Left renal pelvis (tissue), 4 donors: ENCODE results near the gene FOSL1. TPM values are rescaled to one million over a fixed set of nuclear protein-coding genes. Genes with fewer than 3 reads are reported as not detected.

ENCODE experiments used
- DNase-seq, 4 donors: peaks; one replicate each; pipeline ENCODE4 v3.0.0-alpha.2; 2013; ENCODE audit warnings: low read depth in 4 of 4, low spot score in 3 of 4
- polyA plus RNA-seq, 4 donors: library from polyadenylated mRNA; unstranded; fragments of 120-200 nt; gene quantifications; one replicate each; pipeline ENCODE4 v1.2.1, GENCODE V29; 2013; ENCODE audit not compliant: insufficient read length in 4 of 4

Gene FOSL1
- polyA plus RNA-seq, 4 donors = 0.23 to 0.30 TPM; not detected in 2

DNA sequence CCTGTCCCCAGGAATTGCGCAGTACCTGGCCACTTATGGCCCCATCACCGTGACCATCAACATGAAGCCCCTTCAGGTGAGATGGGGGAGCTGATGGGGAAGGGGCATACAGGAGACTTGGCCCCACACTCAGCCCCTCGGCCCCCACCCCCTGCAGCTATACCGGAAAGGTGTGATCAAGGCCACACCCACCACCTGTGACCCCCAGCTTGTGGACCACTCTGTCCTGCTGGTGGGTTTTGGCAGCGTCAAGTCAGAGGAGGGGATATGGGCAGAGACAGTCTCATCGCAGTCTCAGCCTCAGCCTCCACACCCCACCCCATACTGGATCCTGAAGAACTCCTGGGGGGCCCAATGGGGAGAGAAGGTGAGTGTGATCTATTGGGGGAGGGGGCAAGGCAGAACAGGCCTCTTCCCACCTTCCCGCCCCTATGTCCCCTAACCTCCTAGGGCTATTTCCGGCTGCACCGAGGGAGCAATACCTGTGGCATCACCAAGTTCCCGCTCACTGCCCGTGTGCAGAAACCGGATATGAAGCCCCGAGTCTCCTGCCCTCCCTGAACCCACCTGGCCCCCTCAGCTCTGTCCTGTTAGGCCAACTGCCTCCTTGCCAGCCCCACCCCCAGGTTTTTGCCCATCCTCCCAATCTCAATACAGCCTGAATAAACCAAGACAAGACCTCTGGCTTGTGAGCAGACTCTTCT is 17.0 kb downstream of the FOSL1 start:
- DNase-seq = no peak

DNA sequence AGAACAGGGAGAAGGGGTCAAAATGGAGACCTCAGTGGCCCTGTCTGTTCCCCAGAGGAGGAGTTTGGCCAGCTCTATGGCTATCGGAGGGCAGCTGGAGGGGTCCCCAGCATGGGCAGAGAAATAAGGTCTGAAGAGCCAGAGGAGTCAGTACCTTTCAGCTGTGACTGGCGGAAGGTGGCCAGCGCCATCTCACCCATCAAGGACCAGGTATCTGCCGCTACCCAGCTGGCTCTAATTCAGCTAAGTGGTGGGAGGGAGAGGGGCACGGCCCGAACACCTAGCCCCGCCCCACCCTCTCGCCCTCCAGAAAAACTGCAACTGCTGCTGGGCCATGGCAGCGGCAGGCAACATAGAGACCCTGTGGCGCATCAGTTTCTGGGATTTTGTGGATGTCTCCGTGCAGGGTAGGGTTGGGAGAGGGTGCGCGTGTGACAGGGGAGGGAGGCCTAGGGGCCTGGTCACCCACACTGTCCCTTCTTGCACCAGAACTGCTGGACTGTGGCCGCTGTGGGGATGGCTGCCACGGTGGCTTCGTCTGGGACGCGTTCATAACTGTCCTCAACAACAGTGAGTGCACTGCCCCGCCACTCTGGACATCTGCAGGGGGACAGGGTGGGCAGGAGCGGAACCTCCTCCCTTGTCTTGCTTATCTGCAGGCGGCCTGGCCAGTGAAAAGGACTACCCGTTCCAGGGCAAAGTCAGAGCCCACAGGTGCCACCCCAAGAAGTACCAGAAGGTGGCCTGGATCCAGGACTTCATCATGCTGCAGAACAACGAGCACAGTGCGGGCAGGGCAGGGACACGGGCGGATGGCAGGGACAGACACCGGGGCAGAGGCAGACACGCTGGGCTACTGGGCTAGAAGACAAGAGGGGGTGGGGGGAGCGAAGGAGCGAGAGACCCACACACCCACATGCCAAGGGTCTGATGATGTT is 17.8 kb downstream of the FOSL1 start:
- DNase-seq = no peak

DNA sequence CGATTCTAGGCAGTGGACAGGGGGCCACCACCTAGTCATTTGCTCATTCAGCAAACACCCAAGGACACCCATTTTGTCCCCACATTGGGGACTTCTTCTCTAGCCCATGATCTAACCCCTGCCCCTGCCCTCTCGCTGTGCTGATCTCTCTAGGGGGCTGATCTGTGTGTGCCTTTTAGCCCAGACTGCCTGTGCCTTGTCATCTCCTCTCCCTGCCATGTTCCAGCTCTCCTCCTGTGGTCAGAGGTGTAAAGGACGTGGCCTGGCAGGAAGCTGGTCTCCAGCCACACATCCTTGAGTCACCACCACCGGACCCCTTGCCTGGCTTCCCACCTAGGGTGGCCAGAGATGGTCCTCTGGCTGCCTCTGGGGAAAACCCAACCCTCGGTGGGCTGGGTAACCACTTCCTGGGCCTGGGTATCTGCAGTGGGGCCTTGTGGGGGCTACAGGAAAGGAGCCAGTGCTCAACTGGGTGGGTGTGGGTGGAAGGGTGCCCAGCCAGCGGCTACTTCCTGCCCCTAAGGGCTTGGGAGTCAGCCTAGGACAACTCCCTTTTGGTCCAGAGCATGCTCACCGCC is 19.3 kb downstream of the FOSL1 start:
- DNase-seq = no peak

- no peak for DNase-seq
Observed at GRCh38 chr11:65880027-65880426, 20.2 kb downstream of the FOSL1 start.

DNA sequence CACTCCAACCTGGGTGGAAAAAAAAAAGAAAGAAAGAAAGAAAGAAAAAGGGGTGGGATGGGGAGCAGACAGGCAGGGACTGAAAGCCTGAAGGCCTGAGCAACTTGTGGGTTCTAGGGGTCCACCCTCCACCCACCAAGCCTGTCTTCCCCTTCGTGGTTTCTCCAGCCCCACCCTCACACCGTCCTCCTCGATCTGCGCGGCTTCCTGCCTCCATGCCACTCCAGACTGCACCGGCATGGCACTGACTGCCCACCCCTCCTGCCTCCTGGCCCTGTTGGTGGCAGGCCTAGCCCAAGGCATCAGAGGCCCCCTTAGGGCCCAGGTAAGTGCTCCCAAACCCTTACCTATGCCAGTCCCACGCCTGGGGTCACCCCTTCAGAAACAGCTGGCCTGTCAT is 20.6 kb downstream of the FOSL1 start, which contains the start of gene CTSW:
Gene CTSW (plus strand): TSS at position 221 of the 400 bp plus-strand sequence. CDS start 18 bp downstream, at position 239.
- DNase-seq = no peak

- DNase-seq = peak in 3 of 4 donors; percentile 79 to 86 (median 80)
Observed at GRCh38 chr11:65873318-65874156, 26.7 kb downstream of the FOSL1 start.

DNA sequence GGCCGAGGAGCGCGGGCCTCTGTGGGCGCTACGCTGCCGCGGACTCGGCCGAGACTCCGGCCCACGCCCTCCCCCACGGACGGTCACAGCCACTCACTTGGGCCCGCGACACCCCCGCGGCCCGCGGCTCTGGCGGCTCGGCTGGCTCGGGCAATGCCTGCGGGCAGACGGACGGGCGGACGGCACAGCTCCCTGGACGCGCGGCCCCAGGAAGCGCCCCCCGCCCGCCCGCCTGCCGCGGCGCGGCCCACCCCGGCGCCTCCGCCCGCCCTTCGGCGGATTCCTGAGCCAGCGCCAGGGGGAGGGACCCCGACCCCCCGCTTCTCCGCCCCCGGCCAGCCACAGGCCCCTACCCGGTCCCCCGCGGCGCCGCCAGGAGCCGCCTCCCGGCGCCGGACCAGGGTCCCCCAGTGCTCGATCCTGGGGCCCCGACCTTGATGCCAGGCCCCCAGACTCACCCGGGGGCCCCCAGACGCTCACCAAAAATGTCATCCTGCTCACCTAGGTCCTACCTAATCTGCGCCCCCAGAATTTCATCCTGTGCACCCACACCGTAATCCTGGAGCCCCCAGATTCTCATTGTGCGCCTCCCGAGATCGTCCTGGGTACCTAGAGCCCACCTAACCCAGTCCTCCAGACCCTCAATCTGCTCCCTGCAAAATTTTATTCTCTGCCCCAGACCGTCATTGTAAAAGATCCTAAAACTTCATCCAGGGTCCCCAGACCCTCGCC is 27.4 kb downstream of the FOSL1 start, which contains the start of gene EFEMP2:
Gene EFEMP2 (minus strand): TSS at position 215 of the 732 bp plus-strand sequence. CDS start 446 bp downstream, outside the sequence.
- no peak for DNase-seq

DNA sequence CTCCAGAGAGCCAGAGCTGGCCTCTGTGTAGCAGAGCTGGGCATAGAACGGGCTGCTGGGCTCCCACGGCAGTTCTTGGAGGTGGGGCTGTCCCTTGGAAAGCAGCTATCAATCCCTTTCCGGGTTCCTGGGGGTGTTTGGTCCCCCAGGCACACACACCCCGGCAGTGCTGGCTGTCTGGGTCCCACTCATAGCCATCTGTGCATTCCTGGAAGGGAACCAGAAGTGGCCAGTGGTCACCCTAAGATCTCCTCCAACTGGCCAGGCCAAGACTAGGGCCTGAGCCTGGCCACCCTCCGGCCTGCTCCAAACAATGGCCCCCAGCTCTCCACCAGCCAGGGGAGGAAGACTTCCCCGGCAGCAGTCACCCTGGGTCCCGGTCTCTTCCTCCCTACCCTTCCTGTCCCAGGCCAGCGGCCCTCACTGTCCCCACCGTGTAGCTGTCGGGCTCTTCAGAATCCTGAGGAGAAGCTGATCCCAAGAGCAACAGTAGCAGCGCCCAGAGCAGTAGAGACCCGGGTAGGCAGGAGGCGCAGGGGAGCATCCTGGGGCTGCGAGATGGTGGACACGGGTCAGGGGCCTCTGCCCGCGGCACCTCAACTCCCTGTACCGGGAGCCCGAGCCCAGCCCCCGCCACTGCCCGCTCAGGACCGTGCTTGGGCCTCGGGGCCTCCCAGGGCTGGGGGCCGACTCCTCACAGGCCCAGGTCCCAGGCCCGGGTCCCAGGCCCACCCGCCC is 28.2 kb downstream of the FOSL1 start:
- no peak for DNase-seq

DNA sequence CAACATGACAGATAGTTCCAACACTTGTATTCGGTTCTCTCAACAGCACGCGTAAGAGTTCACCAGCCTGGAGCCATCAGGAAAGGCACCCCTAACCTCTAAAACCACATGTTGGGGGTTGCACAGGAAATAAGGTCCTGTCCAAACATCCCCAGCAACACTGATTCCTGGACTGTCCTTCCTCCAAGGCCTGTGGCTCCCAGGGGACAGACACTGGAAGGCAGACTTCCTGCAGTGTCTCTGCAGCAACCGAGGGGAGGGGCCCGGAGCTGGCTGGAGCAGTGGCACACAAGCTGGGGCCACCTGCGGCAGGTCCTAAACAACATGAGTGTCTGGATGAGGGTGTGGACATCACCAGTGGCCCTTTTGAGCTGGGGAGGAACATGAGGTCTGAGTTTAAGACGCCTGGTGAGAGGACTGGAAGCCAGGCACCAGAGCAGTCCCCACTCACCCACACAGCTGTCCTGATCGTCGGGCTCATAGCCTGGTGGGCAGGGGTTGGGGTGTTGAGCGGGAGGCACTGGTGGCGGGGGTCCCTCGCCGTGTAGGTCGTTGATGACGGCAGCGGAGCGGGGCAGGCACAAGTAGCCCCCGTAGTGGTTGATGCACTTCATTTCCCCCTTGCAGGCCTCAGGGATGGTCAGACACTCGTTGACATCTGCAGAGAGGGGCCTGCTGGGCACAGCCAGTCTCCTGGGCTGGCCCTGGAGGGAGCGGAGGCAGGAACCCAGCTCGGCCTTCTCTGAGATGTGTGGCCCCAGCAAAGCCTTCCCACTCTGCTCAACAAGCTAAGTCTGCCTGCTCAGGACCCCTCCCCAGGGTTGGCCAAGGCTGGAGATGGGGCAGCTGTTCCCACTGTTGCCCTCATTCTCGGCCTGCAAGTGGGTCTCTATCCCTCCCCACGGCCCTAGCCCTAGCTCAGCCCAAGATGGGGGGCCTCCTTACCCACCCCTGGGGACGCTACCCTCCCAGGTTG is 29.2 kb downstream of the FOSL1 start:
- DNase-seq = no peak

- no peak for DNase-seq
Observed at GRCh38 chr11:65870307-65870658, 29.9 kb downstream of the FOSL1 start.

DNA sequence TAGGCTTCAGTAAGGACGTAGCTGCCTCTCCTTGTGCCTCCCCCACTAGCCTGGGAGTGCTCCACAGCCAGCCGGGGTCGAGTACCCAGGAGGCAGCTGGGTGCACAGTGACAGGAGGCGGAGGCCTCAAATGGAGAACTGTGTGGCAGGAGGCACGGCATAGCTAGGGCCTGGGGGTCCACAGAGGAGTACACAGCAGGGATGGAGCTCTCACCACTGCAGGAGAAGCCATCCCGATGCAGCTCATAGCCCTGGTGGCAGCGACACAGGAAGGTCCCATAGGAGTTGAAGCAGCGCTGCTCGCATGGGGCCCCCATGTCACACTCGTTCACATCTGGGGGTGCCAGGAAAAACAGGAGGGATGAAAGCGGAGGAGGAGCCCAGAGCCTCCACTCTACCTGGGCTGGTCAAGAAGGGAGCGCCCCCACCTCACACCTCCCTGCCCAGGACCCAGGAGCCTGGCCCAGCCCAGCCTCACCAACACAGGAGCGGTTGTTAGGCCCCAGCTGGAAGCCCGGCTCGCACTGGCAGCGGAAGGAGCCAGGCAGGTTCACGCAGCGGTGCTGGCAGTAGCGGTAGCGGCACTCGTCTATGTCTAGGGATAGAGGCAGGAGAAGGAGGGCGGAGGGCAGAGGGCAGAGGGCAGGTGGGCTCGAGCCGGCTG is 30.4 kb downstream of the FOSL1 start:
- no peak for DNase-seq

GRCh38 chr11:65868907-65869306 is 31.3 kb downstream of the FOSL1 start:
- no peak for DNase-seq

DNA sequence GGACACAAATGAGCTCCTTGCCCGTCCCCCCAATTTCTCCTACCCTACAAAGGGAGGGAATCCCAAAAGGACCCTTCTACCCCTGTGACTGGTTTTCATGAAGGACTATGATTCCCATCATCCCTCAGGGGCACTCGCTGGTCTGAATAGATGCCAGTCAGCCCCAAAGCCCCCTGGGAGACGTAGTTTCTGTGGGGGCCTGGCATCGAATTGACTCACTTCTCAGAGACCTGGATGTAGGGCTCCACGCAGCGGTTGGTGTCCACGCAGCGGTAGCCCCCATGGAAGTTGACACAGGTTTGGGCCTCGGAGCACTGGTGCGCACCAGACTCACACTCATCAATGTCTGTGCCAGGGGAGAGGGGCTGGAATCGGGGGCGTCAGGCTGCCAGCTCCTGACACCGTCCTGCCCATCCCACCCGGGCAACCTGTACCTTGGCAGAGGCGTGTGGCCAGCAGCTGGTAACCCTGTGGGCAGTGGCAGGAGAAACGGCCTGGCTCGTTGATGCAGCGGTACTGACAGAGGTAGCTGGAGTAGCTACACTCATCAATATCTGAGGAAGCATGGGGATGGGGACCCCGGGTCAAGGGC is 32.0 kb downstream of the FOSL1 start:
- DNase-seq = no peak

GRCh38 chr11:65867284-65868071 is 32.7 kb downstream of the FOSL1 start:
- DNase-seq = no peak

- DNase-seq = no peak
Observed at GRCh38 chr11:65866509-65867283, 33.5 kb downstream of the FOSL1 start.
